ENCODE results near the gene FSD1.
"Not testable (repeated sequence)": the region's sequence is repeated elsewhere in the genome, so short reads cannot be mapped to it uniquely, and the experiment has no call there.

Gene FSD1

DNA sequence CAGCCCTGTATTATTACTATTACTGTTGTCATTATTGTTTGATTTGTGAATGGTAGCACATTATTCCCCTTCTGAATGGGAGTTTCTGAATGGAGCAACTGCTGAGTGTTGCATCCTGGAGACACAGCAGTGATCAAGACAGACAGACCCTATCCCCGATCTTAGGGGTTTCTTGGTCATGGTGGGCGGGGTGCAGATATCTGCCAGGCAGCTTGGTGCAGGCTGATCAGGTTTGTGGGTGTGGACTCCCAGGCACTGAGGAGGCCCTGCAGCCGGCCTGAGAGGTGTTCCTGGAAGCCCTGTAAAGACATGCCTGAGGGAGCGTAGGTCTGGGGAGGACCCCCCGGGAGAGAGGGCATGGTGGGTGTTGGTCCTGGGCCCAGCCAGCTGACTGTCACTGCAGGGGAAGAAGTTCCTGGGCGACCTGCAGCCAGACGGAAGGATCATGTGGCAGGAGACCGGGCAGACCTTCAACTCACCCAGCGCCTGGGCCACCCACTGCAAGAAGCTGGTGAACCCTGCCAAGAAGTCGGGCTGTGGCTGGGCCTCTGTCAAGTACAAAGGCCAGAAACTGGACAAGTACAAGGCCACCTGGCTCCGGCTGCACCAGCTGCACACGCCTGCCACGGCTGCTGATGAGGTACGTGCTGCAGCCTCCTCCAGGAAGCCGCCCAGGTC, 41.1 kb downstream of the FSD1 start:
- DNase-seq (ENCODE audit: low spot score): no peak

DNA sequence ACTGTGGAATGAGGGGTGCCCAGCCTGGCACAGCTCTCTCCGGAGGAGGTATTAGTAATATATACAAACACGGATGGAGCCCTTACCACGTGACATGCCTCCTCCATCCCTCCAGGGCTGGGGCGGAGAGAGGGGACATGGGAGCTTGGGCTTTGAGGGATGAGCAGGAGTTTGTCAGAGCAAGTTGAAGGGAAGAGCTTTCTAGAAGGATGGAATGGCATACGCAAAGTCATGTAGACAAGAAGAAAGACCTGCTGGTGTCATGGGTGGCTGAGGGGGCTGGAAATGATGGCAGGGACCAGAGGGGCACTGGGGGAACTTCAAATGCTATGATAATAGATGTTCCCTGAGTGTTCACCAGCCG, 41.6 kb downstream of the FSD1 start:
- DNase-seq (ENCODE audit: low spot score): no peak

DNA sequence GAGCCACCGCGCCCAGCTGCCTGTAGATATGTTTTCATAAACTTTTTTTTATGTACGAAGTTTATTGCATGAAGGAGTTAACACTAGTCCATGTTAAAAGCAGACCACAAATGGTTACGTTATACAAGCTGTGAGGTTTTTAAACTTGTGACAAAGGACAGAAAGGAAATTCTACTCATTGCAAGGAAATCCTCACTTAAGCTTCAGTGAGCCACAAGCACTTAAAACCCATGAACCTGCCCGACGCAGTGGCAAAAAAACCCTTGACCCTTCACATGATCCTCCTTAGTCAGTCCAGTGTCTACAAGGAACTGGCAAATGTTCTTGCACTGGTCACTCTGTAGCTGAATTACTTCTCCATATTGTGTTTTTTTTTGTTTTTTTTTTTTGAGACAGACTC, 43.1 kb downstream of the FSD1 start:
- no peak for DNase-seq (ENCODE audit: low spot score)

DNA sequence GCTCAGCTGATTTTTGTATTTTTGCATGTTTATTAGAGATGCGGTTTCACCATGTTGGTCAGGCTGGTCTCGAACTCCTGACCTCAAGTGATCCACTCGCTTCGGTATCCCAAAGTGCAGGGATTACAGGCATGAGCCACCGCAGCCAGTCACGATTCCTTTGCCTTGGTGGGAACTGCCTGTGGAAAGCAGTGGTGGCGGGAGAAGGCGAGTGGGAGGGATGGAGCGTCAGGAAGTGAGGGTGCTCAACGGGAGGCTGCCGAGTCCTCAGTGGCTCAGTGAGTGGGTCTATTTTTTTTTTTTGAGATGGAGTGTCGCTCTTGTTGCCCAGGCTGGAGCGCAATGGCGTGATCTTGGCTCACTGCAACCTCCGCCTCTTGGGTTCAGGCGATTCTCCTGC, 44.8 kb downstream of the FSD1 start:
- not testable (repeated sequence) for DNase-seq (ENCODE audit: low spot score)

DNA sequence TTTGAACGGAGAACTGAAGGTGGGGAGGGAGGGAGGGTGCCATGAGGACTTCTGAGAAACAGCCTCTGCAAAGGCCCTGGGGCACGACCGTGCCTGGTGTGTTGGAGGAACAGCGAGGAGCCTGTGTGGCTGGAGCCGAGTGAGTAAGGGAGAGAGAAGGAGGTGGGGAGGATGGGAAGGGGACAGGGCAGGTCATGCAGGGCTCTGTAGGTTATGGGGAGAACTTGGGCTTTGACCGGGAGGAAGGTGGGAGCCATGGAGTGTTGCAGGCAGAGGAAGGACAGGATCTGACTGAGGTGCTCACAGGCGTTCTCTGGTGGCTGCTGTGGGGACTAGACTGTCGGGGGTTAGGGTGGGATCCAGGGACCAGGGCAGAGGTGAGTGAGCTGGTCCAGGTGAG, 45.7 kb downstream of the FSD1 start:
- no peak for DNase-seq (ENCODE audit: low spot score)

DNA sequence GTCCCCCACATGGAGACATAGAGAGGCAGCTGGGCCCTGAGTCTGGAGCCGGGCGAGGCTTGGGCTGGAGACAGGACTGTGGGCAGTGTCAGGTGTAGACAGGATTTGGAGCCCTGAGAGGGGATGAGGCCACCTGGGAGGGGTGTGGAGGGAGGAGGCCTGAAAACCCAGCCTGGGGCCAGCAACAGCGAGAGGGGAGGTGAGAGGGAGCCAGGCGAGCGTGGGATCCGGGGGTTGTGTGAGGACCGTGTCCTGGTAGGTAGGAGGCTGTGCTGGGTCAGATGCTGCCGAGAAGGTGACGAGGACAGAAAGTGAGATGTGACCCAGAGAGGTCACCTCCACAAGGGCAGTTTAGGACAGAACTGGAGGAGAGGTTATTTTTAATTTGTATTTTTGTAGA, 46.3 kb downstream of the FSD1 start:
- DNase-seq (ENCODE audit: low spot score): no peak

DNA sequence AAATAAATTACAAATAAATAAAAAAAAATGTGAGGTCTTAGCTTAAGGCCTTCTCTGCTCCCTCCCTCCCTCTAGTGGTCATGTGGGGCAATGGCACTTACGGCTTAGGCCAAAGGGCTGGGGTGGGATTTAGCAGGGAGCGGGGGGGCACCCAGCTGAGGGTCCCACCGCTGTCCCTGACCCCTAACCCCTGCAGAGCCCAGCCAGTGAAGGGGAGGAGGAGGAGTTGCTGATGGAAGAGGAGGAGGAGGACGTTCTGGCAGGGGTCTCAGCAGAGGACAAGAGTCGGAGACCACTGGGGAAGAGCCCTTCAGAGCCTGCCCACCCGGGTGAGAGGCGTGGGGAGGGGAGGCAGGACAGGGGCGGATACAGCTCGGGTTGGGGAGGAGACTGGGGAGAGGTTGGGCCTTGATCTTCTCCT, 48.3 kb downstream of the FSD1 start:
- peak; percentile 85 for DNase-seq (ENCODE audit: low spot score)

DNA sequence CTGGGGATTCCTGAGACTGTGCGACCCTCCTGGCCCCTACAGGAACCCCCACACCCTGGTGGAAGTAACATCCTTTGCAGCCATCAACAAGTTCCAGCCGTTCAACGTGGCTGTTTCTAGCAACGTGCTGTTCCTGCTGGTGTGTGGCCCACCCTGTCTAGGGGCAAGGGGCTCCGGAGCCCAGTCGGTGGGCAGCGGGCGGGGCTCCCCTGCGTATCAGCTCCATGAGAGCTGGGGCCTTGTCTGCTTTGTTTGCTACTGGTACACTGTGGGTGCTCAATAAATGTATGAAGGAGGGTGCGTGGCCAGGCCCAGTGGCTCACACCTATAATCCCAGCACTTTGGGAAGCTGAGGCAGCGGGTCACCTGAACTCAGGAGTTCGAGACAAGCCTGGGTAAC, 49.9 kb downstream of the FSD1 start:
- DNase-seq (ENCODE audit: low spot score): no peak

DNA sequence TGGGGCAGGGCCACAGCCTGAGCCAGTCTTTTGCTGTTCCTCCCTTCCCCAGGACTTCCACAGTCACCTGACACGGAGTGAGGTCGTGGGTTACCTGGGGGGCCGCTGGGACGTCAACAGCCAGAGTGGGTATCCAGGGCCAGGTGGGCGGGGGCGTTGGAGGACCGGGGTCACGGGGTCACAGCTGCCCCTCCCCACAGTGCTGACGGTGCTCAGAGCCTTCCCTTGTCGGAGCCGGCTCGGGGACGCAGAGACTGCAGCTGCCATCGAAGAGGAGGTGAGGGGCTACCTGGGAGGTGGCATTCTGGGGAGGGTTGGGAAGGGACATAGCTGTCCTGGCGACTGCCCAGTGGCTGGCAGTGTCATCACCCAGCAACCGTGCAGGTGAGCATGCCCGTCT, 50.5 kb downstream of the FSD1 start:
- no peak for DNase-seq (ENCODE audit: low spot score)

DNA sequence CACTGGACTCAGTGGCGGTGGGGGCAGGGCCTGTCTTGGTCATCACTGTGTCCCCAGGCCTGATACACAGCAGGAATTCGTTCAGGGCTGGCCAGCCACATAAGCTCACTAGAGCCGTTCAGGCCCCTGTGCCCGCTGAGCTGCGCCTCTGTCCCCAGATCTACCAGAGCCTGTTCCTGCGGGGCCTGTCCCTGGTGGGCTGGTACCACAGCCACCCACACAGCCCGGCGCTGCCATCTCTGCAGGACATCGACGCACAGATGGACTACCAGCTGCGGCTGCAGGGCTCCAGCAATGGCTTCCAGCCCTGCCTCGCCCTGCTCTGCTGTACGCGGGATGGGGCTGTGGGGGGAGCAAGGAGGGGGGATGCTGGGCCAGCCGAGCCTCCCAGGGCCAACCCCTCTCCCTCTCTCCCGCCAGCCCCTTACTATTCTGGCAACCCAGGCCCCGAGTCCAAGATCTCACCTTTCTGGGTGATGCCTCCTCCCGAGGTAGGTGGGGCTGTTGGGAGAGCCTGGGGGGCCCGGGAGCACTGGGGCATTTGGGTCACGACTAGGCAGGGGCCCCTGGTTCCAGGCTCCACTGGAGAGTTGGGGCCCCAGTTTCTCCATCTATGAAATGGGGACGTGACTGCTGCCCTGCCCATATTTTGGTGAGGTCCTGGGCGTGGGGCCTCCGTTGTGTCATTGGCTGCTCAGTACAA, 52.8 kb downstream of the FSD1 start:
- no peak for DNase-seq (ENCODE audit: low spot score)

DNA sequence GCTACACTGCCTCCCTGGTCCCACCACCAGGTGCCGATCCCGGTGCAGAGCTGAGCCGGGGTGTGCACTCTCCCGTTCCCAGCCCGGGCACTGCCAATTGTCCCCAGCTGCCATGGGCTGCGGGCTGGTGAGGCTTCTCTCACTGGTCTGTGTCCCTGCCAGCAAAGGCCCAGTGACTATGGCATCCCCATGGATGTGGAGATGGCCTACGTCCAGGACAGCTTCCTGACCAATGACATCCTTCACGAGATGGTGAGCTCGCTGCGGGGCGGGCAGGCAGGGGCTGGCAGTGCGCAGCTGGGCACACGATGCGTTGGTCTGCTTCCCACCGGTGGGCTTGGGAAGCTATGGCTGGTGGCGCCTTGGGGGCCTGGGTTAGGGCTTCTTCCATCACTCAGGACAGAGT, 53.5 kb downstream of the FSD1 start:
- no peak for DNase-seq (ENCODE audit: low spot score)

DNA sequence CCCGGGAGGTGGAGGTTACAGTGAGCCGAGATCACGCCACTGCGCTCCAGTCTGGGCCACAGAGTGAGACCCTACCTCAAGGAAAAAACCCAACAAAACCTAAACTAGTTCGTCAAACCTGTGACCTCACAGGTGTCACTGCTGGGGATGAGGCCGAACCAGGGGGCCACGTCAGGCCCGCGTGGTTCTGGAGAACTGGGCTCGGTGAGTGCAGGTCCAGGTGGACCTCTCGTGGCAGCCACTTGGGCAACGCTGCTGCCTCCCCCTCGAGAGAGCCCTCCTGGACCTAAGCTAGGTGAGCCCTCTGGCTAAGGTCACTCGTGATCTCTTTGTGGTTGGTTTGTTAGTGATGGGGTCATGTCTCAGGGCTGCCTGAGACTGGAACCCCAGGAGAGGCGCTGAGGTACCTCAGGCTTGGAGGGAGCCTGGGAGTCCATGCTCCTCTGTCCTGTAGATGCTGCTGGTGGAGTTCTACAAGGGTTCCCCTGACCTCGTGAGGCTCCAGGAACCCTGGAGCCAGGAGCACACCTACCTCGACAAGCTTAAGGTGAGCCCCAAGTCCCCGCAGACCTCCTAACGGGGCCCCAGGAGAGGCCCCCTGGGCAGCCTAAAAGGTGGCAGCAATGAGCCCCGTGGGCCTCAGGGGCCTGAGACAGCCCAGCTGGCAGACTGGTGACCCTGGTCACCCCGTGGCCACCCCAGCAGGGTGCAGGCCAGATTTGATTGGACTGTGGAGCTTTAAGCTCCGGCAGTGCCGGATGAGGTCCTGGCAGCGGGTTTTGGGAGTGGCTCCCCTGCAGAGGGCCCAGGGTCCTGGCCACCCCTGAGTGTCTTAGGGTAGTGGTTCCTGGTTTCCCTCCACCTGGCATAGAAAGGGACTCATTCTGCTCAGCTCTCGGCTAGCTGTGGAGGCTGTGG, 54.6 kb downstream of the FSD1 start:
- no peak for DNase-seq (ENCODE audit: low spot score)

DNA sequence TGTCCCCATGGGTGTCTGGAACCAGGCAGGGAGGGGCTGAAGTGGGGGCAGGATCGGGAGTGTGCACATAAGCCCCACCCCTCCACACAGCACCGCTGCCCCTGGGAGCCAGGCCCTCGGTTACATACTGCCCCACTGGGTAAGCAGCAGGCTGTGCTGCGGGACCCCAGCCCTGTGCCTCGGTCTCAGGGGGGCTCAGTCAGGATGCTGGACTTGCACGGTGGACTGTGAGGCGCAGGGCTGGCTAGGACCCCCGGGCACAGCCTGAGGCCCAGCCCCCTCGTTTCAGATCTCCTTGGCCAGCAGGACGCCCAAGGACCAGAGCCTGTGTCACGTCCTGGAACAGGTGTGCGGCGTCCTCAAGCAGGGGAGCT, 55.2 kb downstream of the FSD1 start:
- DNase-seq (ENCODE audit: low spot score): no peak

DNA sequence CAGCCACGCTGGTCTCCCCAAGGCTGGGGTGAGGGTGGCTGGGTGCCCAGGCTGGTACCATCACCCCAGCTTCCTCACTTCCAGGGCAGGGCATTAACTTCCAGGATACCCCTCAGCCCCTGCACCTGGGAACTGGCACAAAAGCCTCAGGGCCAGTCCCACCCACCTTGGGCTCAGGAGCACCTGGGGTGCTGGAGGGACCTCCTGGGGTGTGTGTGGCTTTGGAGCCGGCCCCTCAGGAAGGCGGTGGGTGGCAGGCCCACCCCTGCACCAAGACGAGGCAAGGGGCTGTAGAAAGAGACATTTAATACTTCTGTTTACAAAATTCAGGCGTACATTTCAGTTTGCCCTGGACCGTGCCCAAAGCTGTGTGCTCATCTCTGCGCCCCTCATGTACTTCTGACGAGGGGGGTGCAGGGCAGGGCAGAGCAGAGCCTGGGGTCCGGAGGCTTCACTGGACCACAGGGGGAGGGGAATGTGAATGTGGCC, 55.7 kb downstream of the FSD1 start:
- DNase-seq (ENCODE audit: low spot score): no peak

DNA sequence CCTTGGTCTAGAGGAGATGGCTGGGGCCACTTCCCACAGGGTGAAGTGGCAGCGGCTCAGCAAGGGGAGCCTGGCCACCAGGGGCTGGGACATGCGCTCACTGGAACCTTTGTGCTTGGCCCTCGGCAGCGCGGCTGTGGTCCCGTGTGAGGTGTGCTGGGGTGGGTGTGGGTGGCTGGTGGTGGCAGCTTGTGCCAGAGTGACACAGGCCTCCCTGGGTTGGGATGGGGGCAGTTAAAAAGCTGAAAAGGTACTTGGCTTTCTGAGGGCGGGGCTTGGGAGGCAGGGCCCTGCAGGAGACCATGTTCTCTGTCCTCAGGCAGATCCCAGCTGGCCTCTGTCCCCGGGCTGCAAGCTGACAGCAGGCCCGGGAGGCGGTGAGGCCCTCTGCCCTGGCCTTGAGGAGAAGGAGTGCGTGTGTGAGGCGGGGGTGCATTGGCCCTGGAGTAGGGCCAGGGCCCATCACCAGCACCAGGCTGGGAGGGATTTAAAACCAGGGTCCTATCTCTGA, 56.3 kb downstream of the FSD1 start:
- DNase-seq (ENCODE audit: low spot score): no peak

DNA sequence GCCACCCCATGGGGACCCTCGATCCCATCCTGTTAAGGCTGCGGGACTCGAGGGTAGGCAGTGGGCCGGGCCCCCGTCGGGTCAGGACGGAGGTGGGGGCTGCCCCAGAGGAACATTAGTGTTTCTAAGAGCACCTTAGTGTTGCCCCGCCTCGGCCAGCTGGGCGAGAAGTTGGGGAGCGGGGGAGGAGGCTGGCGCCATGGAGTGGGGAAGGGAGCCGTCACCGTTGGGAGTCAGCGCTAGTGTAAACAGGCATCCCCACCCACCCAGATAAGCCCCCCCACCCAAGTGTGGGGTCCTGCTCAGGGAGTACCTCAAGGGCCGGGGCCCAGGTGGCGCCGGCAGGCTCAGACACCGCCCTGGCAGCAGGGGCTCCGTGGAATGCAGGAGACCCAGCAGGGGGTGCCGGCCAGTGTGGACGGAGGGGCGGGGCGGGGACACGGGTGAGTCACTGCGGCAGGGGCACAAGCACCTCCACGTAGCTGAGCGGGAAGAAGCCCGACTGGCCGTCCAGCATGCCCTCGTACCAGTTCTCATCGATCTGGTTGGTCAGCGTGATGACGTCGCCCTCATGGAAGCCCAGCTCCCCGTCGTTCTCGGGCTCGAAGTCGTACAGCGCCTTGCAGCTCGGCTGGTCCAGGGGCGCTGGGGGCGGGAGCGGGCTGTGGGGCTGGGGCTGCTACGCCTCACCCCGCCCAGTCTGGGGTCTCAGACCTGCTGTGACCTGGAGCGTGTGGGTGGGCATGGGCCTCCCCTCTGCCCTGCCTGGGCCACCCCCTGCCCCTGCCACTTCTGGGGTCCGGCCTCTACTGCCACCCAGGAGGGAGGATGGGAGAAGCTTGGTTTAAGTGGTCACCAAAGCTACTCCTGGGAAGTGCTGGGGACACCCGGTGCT, 57.0 kb downstream of the FSD1 start:
- no peak for DNase-seq (ENCODE audit: low spot score)

DNA sequence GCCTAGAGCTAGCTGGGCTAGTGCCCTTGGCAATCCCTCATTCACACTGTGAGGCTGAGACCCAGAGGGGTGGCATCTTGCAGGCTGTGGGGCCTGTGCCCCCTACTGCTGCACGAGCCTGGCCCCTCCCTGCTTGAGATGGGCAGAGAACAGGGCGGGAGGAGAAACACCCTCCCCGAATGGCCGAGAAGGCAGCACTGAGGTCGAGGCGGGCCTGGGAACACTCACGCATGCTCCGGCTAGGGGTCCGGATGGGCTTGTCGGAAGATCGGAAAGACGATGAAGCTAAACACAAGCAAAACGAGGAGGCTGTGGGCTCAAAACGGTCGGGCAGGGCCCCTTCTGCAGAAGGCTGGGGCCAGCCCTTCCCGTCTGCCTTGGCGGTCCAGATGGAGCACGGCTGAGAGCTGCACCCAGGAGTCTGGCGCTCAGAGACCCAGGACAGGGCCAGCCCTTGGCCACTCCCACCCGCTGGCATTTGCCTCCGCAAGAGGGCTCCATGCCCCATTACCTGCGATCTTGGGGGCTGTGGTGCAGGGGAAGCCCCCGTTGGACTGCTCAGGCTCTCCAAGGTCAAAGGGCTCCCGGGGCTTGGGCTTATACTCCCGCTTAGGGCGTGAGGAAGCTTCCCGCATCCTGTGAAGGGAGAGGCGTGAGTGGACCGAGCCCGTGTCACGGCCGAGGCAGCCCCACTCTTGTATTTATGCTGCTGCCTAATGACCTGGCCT, 57.9 kb downstream of the FSD1 start:
- DNase-seq (ENCODE audit: low spot score): no peak

DNA sequence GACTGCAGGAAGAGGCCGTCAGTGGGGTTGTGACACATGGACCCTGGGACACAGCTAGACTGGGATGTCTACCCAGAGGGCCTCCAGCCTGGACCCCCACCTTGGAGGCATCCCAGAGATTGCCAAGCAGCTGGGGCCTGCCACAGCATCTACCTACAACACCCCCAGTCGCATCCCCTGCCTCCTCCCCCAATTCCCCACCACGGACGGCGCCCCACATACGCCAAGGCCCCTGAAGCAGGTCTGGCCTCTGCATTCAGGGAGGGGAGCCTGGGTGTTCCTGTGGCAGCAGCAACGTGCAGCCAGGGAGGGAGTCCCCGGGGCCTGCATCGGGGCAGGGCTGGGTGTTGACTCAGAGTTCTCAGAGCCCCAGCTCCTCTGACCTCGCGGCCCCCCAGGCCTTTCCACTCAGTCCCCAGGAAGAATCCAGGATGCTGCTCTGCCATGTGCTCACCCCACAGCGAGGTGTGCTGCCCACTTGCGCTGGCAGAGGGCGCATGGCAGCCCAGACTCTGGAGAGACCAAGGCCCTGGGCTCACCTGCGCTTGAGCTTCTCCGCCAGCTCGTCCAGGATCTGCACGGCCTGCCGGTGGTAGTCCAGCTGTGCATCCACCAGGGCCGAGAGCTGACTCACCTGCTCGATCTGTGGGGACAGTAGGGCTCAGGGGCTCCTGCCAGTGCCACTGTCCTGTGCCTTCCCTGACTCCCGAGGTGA, 58.6 kb downstream of the FSD1 start:
- DNase-seq (ENCODE audit: low spot score): no peak

DNA sequence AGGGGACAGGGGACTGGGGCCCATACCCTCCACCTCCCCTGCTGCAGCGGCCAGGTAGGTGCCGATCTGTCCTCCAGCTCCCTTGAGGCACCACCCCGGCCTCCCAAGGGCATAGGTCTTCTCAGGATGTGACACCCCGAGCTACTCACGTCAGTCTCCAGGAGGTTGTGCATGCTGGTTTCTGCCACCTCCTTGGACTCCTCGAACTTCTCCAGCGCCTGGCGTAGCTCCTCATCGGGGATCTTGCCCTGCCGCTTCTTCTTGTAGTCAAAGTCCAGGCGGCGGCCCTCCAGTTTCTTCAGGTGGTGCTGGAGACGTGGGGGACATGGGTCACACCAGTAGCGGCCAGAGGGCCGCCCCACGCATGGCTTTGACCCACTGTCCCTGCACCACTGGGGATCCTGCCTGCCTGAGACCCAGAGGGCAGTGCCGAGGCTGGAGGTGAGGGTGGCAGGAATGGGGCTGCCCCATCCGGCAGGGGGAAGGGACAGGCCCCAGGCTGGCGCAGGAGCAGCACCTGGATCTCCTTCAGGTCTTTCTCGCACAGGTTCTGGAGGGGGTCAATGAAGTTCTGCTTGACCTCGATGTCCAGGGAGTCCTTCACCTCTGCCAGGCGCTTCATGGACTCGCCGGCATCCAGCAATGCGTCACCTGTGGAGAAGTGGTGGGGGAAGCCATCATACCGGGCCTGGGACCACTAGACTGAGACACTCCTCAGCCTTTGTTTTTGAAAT, 59.3 kb downstream of the FSD1 start:
- DNase-seq (ENCODE audit: low spot score): no peak

DNA sequence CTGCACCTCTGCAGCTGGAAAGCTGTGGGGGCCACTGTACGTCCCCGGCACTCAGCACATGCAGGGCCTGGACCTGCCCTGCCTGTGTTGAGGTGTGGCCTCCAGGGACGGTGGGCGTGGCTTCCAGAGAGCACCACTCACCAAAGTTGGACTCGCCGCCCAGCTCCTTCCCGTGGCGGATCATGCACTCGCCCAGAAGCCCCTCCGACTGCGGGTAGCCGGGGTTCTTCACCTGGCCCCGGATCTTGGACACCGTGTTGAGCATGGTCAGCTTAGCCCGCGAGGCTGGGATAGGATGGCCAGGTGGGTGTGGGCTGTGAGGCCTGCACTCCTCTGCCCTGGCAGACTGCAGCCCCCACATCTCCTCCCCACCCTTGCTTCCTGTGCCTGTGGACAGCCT, 60.9 kb downstream of the FSD1 start:
- DNase-seq (ENCODE audit: low spot score): no peak
